GM19023 (cell line): ENCODE results near the gene ZNF891.

ENCODE experiments used
- ATAC-seq: cut with Tn5 transposase; IDR thresholded peaks from one replicate; pipeline ENCODE4 v1.9.1; 2021; ENCODE audit warnings: mild to moderate bottlenecking, moderate library complexity; ENCODE audit not compliant: unreplicated experiment

ZNF891 gene

DNA sequence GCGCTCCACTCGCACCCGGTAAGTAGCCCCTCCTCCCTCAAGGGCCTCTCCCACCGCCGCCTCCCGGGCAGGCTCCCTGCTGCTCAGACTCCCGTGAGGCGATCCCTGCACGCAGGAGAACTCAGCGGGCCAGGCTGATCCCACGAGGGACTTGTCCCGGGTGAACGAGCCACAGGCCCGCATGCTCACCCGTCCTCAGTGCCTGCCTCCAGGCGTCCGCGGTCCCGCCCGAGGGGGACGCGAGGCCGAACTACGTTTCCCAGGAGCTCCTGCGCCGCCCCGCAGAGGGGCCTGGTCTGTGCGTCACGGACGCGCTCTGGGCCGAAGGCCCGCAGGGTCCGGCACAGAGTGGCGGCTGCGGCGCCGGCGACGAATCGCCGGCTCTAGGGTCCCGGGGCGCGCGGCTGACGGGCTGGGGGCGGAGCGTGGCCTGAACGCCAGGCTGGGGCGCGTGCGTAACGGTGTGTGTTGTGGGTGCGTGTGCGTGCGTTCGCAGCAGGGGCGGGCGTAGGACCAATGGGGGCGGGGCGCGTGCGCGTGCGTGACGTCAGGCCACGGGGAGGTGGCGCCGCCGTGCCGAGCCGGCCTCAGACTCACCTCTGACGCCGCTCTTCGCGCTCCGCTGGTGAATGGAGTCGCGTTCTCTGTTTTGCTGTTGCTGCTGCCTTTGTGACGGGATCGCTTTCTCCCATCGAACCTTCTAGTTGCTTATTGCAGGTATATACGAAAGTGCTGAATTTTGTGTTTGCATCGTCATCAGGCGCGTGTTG is at the start of gene ZNF891, which contains the start of gene ZNF10:
Gene ZNF891 (minus strand): TSS at position 237 of the 770 bp plus-strand sequence. CDS start 8,356 bp downstream, outside the sequence.
Gene ZNF10 (plus strand): TSS at position 590 of the 770 bp plus-strand sequence. CDS start 13,866 bp downstream, outside the sequence.
- peak; percentile 93 for ATAC-seq

DNA sequence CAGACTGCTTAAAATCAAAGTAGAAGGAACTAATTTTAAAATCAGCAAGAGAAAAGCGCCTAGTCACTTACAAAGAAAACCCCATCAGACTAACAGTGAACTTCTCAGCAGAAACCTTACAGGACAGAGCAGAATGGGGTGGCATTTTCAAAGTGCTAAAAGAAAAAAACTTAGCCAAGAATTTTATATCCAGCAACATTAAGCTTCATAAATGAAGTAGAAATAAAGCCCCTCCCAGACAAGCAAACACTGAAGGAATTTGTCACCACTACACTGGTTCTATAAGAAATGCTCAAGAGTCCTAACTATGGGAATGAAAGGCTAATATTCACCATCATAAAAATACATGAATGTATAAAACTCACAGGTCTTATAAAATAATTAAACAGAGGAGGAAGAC is 44.8 kb upstream of the ZNF891 start:
- ATAC-seq, result no peak

DNA sequence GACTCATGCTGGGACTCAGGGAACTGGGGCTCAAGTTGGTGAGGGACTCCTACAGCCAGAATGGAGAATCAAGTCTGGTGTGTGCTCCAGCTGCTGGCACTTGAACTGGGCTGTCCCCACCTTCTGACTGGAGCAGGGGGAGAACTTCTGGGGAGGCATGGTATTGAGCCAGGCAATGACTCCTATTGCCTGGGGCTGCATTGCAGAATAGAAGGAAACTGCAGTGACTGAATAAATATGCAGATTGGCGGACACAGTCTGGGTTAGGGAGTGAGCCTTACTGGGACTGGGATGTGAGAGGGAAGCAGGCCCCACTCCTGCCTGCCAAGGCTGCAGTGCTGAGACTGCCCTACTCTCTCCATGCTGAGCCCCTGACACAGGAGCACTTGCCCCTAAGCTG is 42.4 kb upstream of the ZNF891 start:
- ATAC-seq, result no peak

DNA sequence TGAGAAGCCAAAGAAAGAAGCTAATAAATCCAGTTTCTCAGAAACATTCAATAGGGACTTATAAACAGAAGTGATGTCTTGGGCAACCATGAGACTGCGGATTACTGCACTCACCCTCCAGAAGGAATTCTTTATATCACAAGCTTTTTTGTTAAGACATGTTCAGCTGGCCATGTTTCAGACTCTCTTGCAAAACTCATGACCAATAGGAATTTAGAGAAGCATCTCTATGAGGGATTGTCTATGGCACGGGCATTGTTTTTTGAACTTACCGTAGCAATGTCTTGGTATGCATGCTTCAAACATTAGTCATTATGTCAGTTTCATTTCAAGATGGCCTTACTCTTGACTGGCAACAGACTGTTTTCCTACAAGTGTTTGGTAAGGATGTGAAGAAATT is 35.7 kb upstream of the ZNF891 start:
- no peak for ATAC-seq

- ATAC-seq, result no peak
Observed at GRCh38 chr12:133156125-133156690, 26.1 kb upstream of the ZNF891 start.

DNA sequence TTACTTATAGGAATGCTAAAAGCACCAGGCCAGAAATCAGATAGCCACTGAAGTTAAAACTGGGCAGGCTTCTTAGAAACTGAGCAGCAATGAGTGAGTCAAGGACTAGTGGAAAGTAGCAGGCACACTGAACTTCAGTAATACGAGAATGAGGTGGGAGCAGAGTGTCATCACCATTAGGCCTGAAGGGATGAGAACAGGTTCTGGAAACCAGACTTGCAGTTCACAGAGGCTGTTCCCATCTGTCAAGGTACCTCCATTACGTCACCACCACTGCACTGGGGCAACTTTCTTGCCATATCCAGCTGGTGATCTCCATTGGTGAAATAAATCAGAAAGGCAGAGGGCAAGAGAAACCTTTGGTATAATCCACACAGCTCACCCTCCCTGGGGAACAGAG is 15.9 kb upstream of the ZNF891 start:
- ATAC-seq, result no peak

GRCh38 chr12:133135747-133136146 is 5.7 kb upstream of the ZNF891 start:
- no peak for ATAC-seq

DNA sequence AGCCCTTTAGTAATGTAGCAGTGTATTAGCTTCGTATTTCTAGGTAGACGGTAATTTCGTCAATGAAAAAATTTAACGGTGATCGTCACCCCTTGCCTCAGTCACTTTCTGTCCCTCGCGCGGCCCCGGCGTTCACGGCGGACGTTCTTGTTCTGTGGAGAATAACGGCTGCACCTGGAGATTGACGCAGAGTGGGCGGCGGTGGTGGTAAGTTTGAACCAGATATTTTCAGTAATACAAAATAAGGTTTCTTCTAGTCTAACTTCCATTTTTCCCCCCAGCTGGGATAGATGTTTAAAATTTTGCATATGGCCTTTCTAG is 694 bp upstream of the ZNF891 start:
- no peak for ATAC-seq

DNA sequence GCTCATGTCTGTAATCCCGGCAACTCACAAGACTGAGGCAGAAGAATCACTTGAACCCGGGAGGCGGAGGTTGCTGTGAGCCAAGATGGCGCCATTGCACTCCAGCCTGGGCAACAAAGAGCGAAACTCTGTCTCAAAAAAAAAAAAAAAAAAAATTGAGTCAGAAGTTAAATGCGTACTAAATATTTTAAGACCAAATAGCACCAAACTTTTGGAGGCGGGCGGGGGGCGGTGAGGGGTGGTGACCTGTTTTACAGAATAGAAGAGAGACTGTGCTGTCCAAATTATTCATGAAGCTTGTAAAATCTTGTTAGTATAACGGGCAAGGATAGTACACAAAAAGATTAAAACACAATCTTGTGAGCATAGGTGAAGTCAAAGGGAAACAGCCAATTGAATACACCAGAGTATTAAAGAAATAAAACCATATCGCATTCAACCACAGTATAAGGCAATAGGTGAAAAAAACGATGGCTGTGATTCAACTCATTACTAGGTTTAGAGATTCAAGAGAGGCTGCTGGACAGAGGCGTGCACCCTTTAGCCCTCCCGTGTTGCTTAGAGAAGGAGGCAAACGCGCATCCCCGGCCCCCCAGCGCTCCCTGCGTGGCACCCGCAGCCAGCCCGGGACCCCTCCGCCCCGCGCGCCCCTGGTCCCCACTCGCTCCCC is 571 bp downstream of the ZNF891 start:
- no peak for ATAC-seq

DNA sequence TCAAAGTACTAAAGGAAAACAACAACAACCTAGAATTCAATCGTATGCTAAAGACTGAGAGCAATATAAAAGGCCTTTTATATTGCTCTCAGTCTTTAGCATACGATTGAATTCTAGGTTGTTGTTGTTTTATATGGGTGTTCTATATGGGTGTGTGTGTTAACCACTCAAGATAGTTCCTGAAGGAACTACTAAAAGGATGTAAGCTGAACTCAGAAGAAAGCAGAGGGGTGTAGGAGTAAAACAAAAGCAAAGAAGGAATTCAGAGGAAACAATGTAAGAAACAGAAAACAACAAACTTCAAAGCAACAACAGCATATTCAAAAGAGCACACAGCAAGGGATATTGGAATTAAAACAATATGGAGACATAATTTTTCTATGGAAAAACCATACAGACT is 5.4 kb downstream of the ZNF891 start:
- ATAC-seq, result no peak

GRCh38 chr12:133120385-133121191 is 9.5 kb downstream of the ZNF891 start:
- no peak for ATAC-seq

- ATAC-seq, result no peak
Observed at GRCh38 chr12:133108150-133108549, 21.9 kb downstream of the ZNF891 start.

GRCh38 chr12:133107121-133107520 is 23.0 kb downstream of the ZNF891 start:
- ATAC-seq, result no peak

DNA sequence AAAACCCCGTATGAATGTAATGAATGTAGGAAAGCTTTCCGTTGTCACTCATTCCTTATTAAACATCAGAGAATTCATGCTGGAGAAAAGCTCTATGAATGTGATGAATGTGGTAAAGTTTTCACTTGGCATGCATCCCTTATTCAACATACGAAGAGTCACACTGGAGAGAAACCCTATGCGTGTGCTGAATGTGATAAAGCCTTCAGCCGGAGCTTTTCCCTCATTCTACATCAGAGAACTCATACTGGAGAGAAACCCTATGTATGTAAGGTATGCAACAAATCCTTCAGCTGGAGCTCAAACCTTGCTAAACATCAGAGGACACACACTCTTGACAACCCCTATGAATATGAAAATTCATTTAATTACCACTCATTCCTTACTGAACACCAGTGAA is 23.8 kb downstream of the ZNF891 start:
- ATAC-seq, result no peak

DNA sequence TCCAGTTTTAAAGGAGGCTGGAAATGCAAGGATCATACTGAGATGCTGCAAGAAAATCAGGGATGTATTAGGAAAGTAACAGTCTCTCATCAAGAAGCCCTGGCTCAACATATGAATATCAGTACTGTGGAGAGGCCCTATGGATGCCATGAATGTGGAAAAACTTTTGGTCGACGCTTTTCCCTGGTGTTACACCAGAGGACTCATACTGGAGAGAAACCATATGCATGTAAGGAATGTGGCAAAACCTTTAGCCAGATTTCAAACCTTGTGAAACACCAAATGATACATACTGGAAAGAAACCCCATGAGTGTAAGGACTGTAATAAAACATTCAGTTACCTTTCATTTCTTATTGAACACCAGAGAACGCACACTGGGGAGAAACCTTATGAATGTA is 24.5 kb downstream of the ZNF891 start:
- no peak for ATAC-seq

DNA sequence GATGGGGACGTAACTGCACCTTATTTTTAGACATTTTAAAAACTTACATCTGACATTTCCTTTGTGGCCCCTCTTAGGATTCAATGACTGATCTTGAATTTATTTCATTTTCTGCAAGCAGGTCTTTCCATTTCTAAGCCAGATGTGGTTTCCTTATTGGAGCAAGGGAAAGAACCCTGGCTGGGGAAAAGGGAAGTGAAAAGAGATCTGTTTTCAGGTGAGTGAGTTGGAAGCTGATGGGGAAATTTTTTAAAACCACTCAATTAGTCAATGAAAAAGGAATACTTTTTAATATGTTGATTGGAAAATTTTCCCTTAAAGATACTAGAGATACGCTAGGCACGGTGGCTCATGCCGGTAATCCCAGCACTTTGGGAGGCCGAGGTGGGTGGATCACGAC is 46.7 kb downstream of the ZNF891 start:
- no peak for ATAC-seq

DNA sequence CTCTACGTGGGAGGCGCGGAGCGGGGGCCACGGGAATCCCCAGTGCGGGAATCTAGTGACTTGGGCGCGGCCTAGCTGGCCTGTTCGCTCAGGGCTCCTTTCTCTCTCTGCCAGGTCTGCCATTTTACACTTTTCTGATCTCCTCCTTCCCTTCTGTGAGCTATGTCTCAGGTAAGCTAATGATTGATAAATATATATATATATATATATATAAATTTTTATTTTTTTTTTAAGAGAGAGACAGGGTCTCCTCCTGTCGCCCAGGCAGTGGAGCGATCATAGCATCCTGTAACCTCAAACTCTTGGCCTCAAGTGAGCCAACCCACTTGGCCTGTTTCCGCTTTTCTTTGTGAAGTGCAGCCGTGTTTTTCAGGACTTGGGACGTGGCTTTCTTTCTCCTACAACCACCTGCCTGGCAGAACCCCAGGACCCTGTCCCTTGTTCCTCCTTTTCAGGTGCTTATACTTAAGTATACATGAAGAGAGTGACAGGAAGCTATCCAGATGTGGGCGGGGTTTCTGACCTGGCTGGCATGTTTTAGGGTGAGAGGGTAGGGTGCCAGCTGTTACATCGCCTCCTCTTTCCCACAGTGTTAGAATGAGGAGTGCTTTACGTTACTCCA is 48.8 kb downstream of the ZNF891 start:
- no peak for ATAC-seq

GRCh38 chr12:133080368-133081158 is 49.5 kb downstream of the ZNF891 start, which contains the start of gene ZNF140:
TSS of gene ZNF140 (plus strand) at chr12:133080923. CDS start at chr12:133081321, 398 bp downstream.
- peak; percentile 77 for ATAC-seq

DNA sequence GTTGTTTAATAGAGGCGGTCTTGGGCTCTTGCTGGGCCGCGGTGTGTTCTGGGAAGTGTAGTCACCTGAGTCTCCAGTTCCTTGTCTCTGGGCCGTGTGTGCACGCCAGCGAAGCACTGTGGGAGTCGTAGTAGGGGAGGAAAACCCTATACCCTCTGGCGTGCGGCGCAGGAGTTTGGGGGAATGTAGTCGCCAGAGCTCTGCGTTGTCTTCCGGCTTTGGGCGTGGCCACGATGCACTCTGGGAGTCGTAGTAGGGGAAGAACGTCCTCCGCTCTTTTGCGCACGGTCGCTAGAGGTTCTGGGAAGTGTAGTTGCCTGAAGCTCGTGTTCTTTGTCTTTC is 50.1 kb downstream of the ZNF891 start:
- peak; percentile 81 for ATAC-seq

DNA sequence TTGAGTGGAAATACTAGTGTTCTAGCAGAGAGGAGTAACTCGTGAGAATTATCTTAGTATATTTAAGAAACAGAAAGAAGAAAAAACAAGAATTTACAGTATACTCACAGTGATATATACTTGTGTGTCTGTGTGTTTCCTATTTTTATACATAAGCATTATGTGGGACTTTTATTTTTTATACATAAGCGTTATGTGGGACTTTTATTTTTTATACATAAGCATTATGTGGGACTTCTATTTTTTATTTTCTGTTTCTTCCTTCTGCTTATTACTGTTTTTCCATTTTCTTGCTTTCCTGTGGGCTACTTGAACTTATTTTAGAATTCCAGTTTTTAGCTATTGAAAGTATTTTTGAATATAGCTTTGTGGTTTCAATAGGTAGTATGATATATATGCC is 56.2 kb downstream of the ZNF891 start:
- ATAC-seq, result no peak
